ENCODE measurements around the gene AFDN.

AFDN gene

GRCh38 chr6:167979436-167980139 is 152.9 kb downstream of the AFDN start:
- no peak for DNase-seq (ENCODE audit: low read depth in 2 of 2)

GRCh38 chr6:167980911-167981580 is 154.3 kb downstream of the AFDN start:
- no peak for DNase-seq (ENCODE audit: low read depth in 2 of 2)

GRCh38 chr6:167981916-167982462 is 155.3 kb downstream of the AFDN start:
- no peak for DNase-seq (ENCODE audit: low read depth in 2 of 2)

GRCh38 chr6:167984144-167984719 is 157.5 kb downstream of the AFDN start:
- no peak for DNase-seq (ENCODE audit: low read depth in 2 of 2)

- DNase-seq (ENCODE audit: low read depth in 2 of 2): no peak
Measured at GRCh38 chr6:167984876-167985604, 158.3 kb downstream of the AFDN start.

- DNase-seq (ENCODE audit: low read depth in 2 of 2): no peak
Measured at GRCh38 chr6:167985911-167986595, 159.3 kb downstream of the AFDN start.

- no peak for DNase-seq (ENCODE audit: low read depth in 2 of 2)
Measured at GRCh38 chr6:167987396-167988153, 160.9 kb downstream of the AFDN start.

GRCh38 chr6:167988154-167988495 is 161.4 kb downstream of the AFDN start:
- DNase-seq (ENCODE audit: low read depth in 2 of 2): no peak

- no peak for DNase-seq (ENCODE audit: low read depth in 2 of 2)
Measured at GRCh38 chr6:167988945-167989841, 162.5 kb downstream of the AFDN start.

- no peak for DNase-seq (ENCODE audit: low read depth in 2 of 2)
Measured at GRCh38 chr6:167990016-167990945, 163.6 kb downstream of the AFDN start.

GRCh38 chr6:167993169-167993568 is 166.5 kb downstream of the AFDN start:
- no peak for DNase-seq (ENCODE audit: low read depth in 2 of 2)

- no peak for DNase-seq (ENCODE audit: low read depth in 2 of 2)
Measured at GRCh38 chr6:167993831-167994230, 167.1 kb downstream of the AFDN start.

GRCh38 chr6:167995302-167995701 is 168.6 kb downstream of the AFDN start:
- DNase-seq (ENCODE audit: low read depth in 2 of 2): no peak

GRCh38 chr6:167995731-167996151 is 169.0 kb downstream of the AFDN start:
- DNase-seq (ENCODE audit: low read depth in 2 of 2): no peak

- DNase-seq (ENCODE audit: low read depth in 2 of 2): no peak
Measured at GRCh38 chr6:167996424-167997199, 169.9 kb downstream of the AFDN start.

- no peak for DNase-seq (ENCODE audit: low read depth in 2 of 2)
Measured at GRCh38 chr6:167997642-167998041, 170.9 kb downstream of the AFDN start, which contains the start of gene KIF25. Gene KIF25 (plus strand): TSS chr6:167997671. CDS start chr6:168029586, 31,915 bp downstream.

- DNase-seq (ENCODE audit: low read depth in 2 of 2): no peak
Measured at GRCh38 chr6:167998215-167998614, 171.5 kb downstream of the AFDN start.
